Neutrophil (primary cell): ENCODE results near the gene ZMAT5.

ENCODE experiments used
- H3K27ac ChIP-seq: fragments of 200-600 bp; sonication (generic); 2 replicates; pipeline ENCODE4 v1.5.1; 2016; ENCODE audit warnings: mild to moderate bottlenecking, moderate library complexity
- H3K27me3 ChIP-seq: fragments of 200-600 bp; sonication (generic); 2 replicates; pipeline ENCODE4 v1.6.0; 2016; ENCODE audit warnings: mild to moderate bottlenecking
- H3K36me3 ChIP-seq: fragments of 200-600 bp; sonication (generic); 2 replicates; pipeline ENCODE4 v1.5.1; 2017
- H3K4me1 ChIP-seq, 2 experiments: fragments of 200-600 bp in 1 of 2; sonication (generic) in 1 of 2; 1 replicate in 1 of 2; 2 replicates in 1 of 2; pipeline versions ENCODE4 v1.5.1 to v1.6.1; 2013 to 2016; ENCODE audit warnings: low read depth in 1 of 2, low read length in 1 of 2, mild to moderate bottlenecking in 1 of 2, moderate library complexity in 1 of 2; ENCODE audit not compliant: control insufficient read depth in 1 of 2, insufficient read depth in 1 of 2
- H3K4me3 ChIP-seq, 2 experiments: fragments of 200-600 bp in 1 of 2; sonication (generic) in 1 of 2; 1 replicate in 1 of 2; 2 replicates in 1 of 2; pipeline ENCODE4 v1.5.1; 2013 to 2016; ENCODE audit warnings: low read depth in 1 of 2, low read length in 1 of 2, mild to moderate bottlenecking in 1 of 2, moderate library complexity in 1 of 2
- H3K9me3 ChIP-seq: fragments of 200-600 bp; sonication (generic); 2 replicates; pipeline ENCODE4 v1.5.1; 2016
- CTCF ChIP-seq: fragments of 200-600 bp; sonication (generic); IDR thresholded peaks from 2 replicates; pipeline ENCODE4 v1.5.1; 2016; ENCODE audit warnings: antibody characterized with exemption

The ZMAT5 gene

DNA sequence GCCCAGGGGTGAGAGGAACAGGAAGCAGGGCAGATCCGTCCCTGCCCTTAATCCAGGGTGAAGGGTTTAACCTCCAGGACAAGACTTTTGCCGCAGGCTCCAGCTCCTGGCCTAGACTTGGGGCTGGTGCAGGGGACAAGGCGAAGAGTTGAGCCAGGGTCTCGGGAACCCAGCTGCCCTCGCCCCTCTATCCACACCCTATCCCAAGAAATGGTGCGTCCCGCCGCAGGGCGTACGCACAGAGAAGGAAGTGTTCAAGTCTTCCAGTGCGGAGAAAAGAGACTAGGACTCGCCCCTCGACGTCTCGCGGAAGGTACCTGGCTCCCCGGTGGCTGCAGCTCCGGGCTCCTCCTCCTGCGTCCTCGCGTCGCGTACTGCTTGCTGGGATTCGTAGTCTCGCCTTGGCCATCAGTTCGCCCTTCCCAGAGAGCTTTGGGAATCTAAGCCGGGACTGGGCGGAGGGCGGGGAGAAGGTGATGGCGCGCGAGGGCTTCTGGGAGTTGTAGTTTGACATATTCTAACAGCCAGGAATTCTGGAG lies at the start of gene ZMAT5:
TSS of gene ZMAT5 (minus strand) at position 376 of the 539 bp plus-strand sequence. CDS start 18,463 bp downstream, outside the sequence.
- Histone ChIP-seq H3K4me3 (peak within 1 kb of the TSS; percentile 94 to 100), H3K9me3 (no peaks in the 10 kb centered on the region), H3K4me1 (peaks cover 34 to 47% of the 10 kb centered on the region in 2 experiments), H3K27ac (peak within 1 kb of the TSS; percentile 90), H3K36me3 (peaks cover 18% of the 10 kb centered on the region), H3K27me3 (no peaks in the 10 kb centered on the region)
- TF ChIP-seq CTCF: peak; percentile 24

- Histone ChIP-seq H3K27ac (no peak overlapping the region), H3K27me3 (no peaks in the 10 kb centered on the region), H3K36me3 (peaks cover 68% of the 10 kb centered on the region), H3K4me3 (no peak overlapping the region), H3K4me1 (peaks cover 9 to 11% of the 10 kb centered on the region in 2 experiments), H3K9me3 (no peaks in the 10 kb centered on the region)
- no peak for TF ChIP-seq CTCF
Measured at GRCh38 chr22:29816539-29816938, 49.7 kb upstream of the ZMAT5 start.

DNA sequence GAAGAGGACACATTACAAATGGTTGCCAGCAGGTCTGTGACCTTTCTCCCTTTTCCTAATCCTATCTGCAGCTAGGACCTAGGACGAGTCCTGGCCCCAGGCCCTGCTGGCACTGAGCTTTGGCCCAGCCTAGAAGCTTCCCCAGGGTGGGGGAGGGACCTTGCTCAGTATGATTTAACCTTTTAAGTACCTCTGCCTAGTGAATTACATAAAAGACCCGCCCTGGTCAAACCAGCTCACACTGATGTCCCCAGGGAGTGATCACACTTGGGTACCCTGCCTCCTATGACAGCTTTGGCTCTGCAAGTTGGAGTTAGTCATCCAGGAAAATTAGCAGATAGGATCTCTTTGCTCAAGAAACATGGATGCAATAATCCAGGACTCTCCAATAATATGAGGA lies 49.3 kb upstream of the ZMAT5 start:
- Histone ChIP-seq H3K36me3 (peaks cover 72% of the 10 kb centered on the region), H3K4me3 (no peak overlapping the region), H3K27ac (no peak overlapping the region), H3K4me1 (peaks cover 5 to 7% of the 10 kb centered on the region in 2 experiments), H3K9me3 (no peaks in the 10 kb centered on the region), H3K27me3 (no peaks in the 10 kb centered on the region)
- TF ChIP-seq CTCF: no peak

GRCh38 chr22:29815580-29815979 lies 48.8 kb upstream of the ZMAT5 start:
- Histone ChIP-seq H3K9me3 (no peaks in the 10 kb centered on the region), H3K4me1 (peaks cover 0 to 1% of the 10 kb centered on the region in 2 experiments), H3K27me3 (no peaks in the 10 kb centered on the region), H3K27ac (no peak overlapping the region), H3K4me3 (no peak overlapping the region), H3K36me3 (peaks cover 76% of the 10 kb centered on the region)
- TF ChIP-seq CTCF: no peak

- no peak overlapping the region for H3K27ac ChIP-seq
- H3K27me3 ChIP-seq: no peaks in the 10 kb centered on the region
- H3K4me3 ChIP-seq: no peak overlapping the region
- no peaks in the 10 kb centered on the region for H3K4me1 ChIP-seq
- no peaks in the 10 kb centered on the region for H3K9me3 ChIP-seq
- H3K36me3 ChIP-seq: peaks cover 79% of the 10 kb centered on the region
- TF ChIP-seq CTCF: no peak
Measured at GRCh38 chr22:29814003-29814402, 47.2 kb upstream of the ZMAT5 start.
